GM13977 (cell line): ENCODE results near the gene WDR7.

Experiments used
- DNase-seq: peaks from one replicate; pipeline ENCODE4 v3.0.0; 2012; ENCODE audit warnings: low spot score
- in situ Hi-C: fragments of 300-500 bp; cut with MboI; formaldehyde crosslinking; loops from one replicate; pipeline ENCODE4 v1.12.0; 2022; ENCODE audit warnings: low sequenced_read_pairs, low pct_unique_long_range_greater_than_20kb, mixed read lengths, inconsistent platforms; ENCODE audit not compliant: unreplicated experiment
- TF ChIP-seq, protein P1 (sequence below): IDR thresholded peaks from 2 replicates; pipeline ENCODE4 v1.5.1; 2012; ENCODE audit warnings: mild to moderate bottlenecking, control low read depth; ENCODE audit not compliant: insufficient read depth; ENCODE audit errors: extremely low read depth, missing control alignments

The WDR7 gene

DNA sequence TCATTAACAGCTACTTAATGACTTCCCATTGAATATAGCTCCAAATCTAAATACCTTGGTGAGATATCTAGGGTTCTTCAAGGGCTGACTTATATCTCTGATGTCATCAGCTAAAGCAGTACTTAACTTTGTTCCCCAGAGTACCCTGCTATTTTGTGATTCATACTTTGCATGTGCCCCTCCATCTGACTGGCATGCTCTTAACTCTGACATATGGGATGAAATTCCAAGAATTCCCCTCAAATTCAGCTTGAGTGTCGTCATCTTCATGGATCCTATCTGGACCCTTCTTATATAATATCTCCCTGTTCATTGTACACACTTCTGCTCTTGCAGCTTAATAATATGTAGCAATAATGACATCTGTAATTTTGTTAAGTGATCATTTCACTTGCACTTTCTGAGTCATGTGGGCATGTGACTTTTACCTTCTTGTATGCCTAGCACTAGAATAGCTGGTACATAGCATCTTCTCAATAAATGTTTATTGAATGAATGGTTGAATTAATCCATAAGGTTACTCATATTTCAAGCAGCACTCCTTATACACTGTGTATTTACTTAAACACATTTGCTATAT, 172.9 kb downstream of the WDR7 start:
- DNase-seq: no peak
- in situ Hi-C loops: no loop called here
- TF ChIP-seq, protein P1, sequence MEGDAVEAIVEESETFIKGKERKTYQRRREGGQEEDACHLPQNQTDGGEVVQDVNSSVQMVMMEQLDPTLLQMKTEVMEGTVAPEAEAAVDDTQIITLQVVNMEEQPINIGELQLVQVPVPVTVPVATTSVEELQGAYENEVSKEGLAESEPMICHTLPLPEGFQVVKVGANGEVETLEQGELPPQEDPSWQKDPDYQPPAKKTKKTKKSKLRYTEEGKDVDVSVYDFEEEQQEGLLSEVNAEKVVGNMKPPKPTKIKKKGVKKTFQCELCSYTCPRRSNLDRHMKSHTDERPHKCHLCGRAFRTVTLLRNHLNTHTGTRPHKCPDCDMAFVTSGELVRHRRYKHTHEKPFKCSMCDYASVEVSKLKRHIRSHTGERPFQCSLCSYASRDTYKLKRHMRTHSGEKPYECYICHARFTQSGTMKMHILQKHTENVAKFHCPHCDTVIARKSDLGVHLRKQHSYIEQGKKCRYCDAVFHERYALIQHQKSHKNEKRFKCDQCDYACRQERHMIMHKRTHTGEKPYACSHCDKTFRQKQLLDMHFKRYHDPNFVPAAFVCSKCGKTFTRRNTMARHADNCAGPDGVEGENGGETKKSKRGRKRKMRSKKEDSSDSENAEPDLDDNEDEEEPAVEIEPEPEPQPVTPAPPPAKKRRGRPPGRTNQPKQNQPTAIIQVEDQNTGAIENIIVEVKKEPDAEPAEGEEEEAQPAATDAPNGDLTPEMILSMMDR: no peak

DNA sequence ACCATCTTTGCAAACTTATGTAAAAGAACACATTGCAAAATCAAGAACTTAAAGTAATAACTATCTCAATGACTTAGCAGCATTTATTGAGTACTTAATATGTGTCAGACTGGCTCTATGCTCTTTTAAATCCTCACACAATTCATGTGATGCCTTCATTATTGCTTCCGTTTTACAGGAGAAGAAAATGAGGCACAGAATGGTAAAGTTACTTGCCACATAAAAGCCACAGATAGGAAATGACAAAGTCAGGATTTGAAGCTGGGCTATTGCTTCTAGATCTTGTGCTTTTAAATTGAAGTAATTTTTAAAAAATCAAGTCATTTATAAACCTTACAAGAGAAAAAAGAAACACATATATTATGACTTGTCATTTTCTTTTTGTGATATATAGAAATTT, 174.2 kb downstream of the WDR7 start:
- no peak for DNase-seq
- in situ Hi-C loops: no loop called here

DNA sequence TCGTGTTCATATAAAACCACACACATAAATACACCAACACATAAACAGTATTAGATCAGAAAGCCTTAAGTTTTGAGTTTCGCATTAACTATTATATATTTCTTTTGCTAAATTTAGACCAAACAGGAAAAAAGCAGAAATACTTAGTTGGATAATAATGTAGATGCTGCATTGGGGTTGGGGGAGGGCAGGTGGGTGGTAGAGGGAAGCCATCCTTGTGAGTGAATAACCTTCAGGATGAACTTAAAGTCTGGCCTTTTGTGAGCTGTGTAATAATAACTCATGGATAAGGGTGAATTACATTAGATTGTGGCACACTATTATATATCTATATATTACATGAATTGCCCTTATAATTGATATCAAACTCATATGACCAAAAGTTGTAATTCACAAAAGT, 174.7 kb downstream of the WDR7 start:
- TF ChIP-seq, protein P1: no peak
- in situ Hi-C loops: no loop called here

More for the DNA sequence above, 174.2 kb downstream of the WDR7 start:
- TF ChIP-seq, protein P1: no peak

DNA sequence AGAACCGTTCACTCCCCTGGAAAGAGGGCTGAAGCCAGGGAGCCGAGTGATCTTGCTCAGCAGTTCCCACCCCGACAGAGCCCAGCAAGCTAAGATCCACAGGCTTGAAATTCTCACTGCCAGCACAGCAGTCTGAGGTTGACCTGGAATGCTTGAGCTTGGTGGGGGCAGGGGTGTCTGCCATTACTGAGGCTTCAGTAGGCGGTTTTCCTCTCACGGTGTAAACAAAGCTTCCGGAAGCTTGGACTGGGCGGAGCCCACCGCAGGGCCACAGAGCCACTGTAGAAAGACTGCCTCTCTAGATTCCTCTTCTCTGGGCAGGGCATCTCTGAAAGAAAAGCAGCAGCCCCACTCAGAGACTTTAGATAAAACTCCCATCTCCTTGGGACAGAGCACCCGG, 180.8 kb downstream of the WDR7 start:
- TF ChIP-seq, protein P1: no peak
- in situ Hi-C loops: no loop called here

More for the DNA sequence above, 174.7 kb downstream of the WDR7 start:
- no peak for DNase-seq

DNA sequence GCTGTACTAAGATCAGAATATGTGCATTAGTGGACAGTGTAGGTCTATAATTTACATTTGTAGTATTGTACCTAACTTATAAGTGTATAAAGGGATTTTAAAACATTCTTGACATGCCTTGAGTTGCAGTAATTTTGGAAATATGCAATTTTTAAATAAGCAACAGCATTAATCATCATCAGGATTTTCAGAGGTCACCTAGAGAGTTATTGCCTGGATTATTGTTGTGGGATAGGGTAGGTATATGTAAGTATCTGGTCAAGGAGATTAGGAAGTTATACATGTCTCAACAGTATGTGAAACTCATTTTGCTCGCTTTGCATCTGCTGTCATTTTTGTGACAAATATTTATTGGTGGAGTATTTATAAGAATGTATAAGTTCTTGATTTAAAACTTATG, 184.2 kb downstream of the WDR7 start:
- in situ Hi-C loops: no loop called here
- TF ChIP-seq, protein P1: no peak
- DNase-seq: no peak

More for the DNA sequence above, 180.8 kb downstream of the WDR7 start:
- DNase-seq: no peak

DNA sequence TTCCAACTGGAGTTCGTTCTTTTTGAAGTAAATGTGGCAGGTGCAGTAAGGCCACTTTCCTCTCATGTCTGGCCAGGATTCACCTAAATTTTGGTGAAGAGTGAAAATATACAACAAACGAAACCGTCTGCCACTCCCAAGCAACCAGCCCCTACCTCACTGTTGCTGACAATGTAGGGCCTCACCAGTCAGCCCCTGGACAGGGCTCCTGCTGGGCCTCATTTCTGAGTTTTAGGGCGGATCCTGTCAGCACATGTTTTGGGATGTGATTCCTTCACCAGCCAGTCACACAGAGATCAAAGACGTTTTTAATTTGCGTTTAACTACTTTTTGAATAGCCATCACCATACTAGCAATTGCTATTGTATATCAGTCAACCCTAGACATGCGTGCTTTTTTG, 185.0 kb downstream of the WDR7 start:
- no peak for DNase-seq
- in situ Hi-C loops: no loop called here
- TF ChIP-seq, protein P1: no peak
